Keratinocyte (primary cell): ENCODE measurements around the gene HAND1.

Source experiments
- EZH2 ChIP-seq: IDR thresholded peaks from one replicate; pipeline ENCODE4 v1.6.1; 2012; ENCODE audit warnings: inconsistent platforms, mild to moderate bottlenecking, low read length, moderate library complexity
- TF ChIP-seq, protein P1 (sequence below), 3 experiments: IDR thresholded peaks in 1 of 3; conservative IDR thresholded peaks in 1 of 3; optimal IDR thresholded peaks in 1 of 3; 2 replicates in 2 of 3; 3 replicates in 1 of 3; pipeline versions ENCODE3 to v1.5.1; 2011; ENCODE audit warnings: low read length in 3 of 3, mild to moderate bottlenecking in 3 of 3, moderate library complexity in 2 of 3, control low read depth in 1 of 3, inconsistent platforms in 1 of 3; ENCODE audit not compliant: insufficient read depth in 2 of 3; ENCODE audit errors: extremely low read depth in 1 of 3

DNA sequence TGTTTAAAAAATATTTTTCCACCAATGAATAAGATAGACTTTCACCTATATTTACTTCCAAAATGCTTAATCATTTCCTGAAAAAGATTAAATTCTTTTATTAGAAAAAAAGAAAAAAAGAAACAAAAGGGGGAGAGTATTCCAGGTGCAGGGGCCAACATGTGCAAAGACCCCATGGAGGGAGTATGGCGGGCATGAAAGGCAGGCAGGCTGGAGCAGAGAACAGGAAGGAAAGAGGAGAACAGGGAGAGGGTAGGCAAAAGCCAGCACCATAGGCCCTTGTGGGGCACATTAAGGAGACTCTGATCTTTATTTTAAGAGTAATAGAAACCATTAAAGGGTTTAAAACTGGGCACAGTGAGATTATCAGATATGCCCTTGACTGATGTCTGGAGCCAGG lies 48.7 kb downstream of the HAND1 start:
- TF ChIP-seq, protein P1, sequence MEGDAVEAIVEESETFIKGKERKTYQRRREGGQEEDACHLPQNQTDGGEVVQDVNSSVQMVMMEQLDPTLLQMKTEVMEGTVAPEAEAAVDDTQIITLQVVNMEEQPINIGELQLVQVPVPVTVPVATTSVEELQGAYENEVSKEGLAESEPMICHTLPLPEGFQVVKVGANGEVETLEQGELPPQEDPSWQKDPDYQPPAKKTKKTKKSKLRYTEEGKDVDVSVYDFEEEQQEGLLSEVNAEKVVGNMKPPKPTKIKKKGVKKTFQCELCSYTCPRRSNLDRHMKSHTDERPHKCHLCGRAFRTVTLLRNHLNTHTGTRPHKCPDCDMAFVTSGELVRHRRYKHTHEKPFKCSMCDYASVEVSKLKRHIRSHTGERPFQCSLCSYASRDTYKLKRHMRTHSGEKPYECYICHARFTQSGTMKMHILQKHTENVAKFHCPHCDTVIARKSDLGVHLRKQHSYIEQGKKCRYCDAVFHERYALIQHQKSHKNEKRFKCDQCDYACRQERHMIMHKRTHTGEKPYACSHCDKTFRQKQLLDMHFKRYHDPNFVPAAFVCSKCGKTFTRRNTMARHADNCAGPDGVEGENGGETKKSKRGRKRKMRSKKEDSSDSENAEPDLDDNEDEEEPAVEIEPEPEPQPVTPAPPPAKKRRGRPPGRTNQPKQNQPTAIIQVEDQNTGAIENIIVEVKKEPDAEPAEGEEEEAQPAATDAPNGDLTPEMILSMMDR (optimal IDR thresholded peaks at IDR 0.05 in 1 of 3, IDR thresholded peaks at IDR 0.05 in 1 of 3, conservative IDR thresholded peaks at IDR 0.05 in 1 of 3; ENCODE audit: extremely low read depth in 1 of 3, insufficient read depth in 2 of 3, low read length in 3 of 3) = no peak
- TF ChIP-seq EZH2 = no peak
